ENCODE data around the gene RETREG1. TPM values are rescaled to one million over a fixed set of nuclear protein-coding genes. Genes with fewer than 3 reads are reported as not detected.

The RETREG1 gene, protein sequence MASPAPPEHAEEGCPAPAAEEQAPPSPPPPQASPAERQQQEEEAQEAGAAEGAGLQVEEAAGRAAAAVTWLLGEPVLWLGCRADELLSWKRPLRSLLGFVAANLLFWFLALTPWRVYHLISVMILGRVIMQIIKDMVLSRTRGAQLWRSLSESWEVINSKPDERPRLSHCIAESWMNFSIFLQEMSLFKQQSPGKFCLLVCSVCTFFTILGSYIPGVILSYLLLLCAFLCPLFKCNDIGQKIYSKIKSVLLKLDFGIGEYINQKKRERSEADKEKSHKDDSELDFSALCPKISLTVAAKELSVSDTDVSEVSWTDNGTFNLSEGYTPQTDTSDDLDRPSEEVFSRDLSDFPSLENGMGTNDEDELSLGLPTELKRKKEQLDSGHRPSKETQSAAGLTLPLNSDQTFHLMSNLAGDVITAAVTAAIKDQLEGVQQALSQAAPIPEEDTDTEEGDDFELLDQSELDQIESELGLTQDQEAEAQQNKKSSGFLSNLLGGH
- polyA plus RNA-seq (2012; rRNA removed) = 0.43 and 0.89 TPM in 2 replicates
- 0.81 and 0.92 TPM in 2 replicates for polyA plus RNA-seq (2012; cell fraction: cytosol; rRNA removed)
- 0.52 and 1.1 TPM in 2 replicates for polyA plus RNA-seq (2012; cell fraction: nucleus; rRNA removed)

DNA sequence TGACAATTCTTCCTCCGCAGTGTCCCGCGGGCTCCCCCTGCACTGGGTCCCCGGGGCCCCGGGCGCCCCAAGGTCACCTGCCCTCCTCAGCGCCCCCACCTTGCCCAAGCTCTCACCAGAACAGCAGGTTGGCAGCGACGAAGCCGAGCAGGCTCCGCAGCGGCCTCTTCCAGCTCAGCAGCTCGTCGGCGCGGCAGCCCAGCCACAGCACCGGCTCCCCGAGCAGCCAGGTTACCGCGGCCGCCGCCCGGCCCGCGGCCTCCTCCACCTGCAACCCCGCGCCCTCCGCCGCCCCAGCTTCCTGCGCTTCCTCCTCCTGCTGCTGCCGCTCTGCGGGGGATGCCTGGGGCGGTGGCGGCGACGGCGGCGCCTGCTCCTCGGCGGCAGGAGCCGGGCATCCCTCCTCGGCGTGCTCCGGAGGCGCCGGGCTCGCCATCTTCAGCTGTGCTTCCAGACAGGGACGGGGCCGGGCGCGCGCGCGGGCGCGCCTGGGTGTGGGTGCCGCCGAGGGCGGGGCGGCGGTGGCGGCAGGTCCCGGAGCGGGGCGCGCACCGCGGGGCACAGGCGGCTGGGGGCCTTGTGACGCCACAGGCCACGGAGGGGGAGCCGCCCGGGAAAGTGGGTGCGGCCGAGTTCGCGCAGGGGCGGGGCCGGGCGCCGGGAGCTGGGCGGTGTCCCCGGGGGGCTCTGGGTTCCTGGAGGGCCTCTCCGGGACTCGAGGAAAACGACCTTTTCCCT lies at the start of gene RETREG1:
TSS of gene RETREG1 (minus strand) at position 462 of the 738 bp plus-strand sequence. CDS start at position 436, 26 bp downstream.
- TF ChIP-seq TEAD4 (IDR thresholded peaks at IDR 0.05; ENCODE audit: borderline replicate concordance, insufficient read depth) = no peak
- TF ChIP-seq GATA2 (CRISPR knock-in tag; IDR thresholded peaks at IDR 0.05) = no peak
- no peak for TF ChIP-seq RCOR1 (IDR thresholded peaks at IDR 0.05; ENCODE audit: low read length)
- no peak for TF ChIP-seq SMC3 (IDR thresholded peaks at IDR 0.05; ENCODE audit: low read depth, low read length)
- no peak for TF ChIP-seq MEF2A (IDR thresholded peaks at IDR 0.05; ENCODE audit: borderline replicate concordance, low read depth)
- TF ChIP-seq, protein P1, sequence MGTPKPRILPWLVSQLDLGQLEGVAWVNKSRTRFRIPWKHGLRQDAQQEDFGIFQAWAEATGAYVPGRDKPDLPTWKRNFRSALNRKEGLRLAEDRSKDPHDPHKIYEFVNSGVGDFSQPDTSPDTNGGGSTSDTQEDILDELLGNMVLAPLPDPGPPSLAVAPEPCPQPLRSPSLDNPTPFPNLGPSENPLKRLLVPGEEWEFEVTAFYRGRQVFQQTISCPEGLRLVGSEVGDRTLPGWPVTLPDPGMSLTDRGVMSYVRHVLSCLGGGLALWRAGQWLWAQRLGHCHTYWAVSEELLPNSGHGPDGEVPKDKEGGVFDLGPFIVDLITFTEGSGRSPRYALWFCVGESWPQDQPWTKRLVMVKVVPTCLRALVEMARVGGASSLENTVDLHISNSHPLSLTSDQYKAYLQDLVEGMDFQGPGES (IDR thresholded peaks at IDR 0.05; ENCODE audit: low read depth, low read length) = no peak
- TF ChIP-seq FOSL2 (IDR thresholded peaks at IDR 0.05; ENCODE audit: borderline replicate concordance, low read depth) = no peak
- TF ChIP-seq FOXJ3 (CRISPR knock-in tag; IDR thresholded peaks at IDR 0.05) = no peak
- peak; percentile 89 for DNase-seq
- ChIA-PET POLR2A (interaction anchor here (1.0 kb wide), 1 partner anchor 13 kb away, joined by 3 read pairs; no protein-coding TSS in a partner anchor), CTCF (interaction anchor here (1.5 kb wide), 1 partner anchor 10 kb away, joined by 4 read pairs; no protein-coding TSS in a partner anchor)
- Histone ChIP-seq H3K9me3 (no peaks in the 10 kb centered on the region), H3K4me3 (ENCODE audit: low read depth in 2 of 2, low read length in 1 of 2) (peak within 1 kb of the TSS; percentile 64 to 67), H3K36me3 (replicated peaks in 1 of 2; ENCODE audit: control insufficient read depth in 1 of 2, insufficient read depth in 2 of 2, low read length in 1 of 2) (no peaks in the 10 kb centered on the region), H4K20me1 (ENCODE audit: insufficient read depth) (no peaks in the 10 kb centered on the region), H3K27ac (ENCODE audit: low read depth in 2 of 2, low read length in 1 of 2) (no peak within 1 kb of the TSS), H3K4me1 (ENCODE audit: control insufficient read depth in 1 of 2, insufficient read depth in 2 of 2, low read depth in 1 of 2, low read length in 1 of 2) (peaks cover 0 to 9% of the 10 kb centered on the region in 2 experiments; a peak in 1 of 4 replicates), H3F3A (replicated peaks; ENCODE audit: insufficient read depth) (no peaks in the 10 kb centered on the region), H2AFZ (ENCODE audit: low read depth) (peak within 1 kb of the TSS; percentile 59; the same call in 1 of the 2 replicates), H3K79me2 (ENCODE audit: insufficient read depth) (no peaks in the 10 kb centered on the region), H3K4me2 (peak within 1 kb of the TSS; percentile 86), H3K9ac (no peak within 1 kb of the TSS), H3K27me3 (ENCODE audit: insufficient read depth) (peaks cover 28% of the 10 kb centered on the region; the same call in 1 of the 2 replicates), H3K9me2 (no peaks in the 10 kb centered on the region)
- WGBS (ENCODE audit: low lambda C conversion rate) = 1% methylated on average over 18 of the region's 86 CpGs

DNA sequence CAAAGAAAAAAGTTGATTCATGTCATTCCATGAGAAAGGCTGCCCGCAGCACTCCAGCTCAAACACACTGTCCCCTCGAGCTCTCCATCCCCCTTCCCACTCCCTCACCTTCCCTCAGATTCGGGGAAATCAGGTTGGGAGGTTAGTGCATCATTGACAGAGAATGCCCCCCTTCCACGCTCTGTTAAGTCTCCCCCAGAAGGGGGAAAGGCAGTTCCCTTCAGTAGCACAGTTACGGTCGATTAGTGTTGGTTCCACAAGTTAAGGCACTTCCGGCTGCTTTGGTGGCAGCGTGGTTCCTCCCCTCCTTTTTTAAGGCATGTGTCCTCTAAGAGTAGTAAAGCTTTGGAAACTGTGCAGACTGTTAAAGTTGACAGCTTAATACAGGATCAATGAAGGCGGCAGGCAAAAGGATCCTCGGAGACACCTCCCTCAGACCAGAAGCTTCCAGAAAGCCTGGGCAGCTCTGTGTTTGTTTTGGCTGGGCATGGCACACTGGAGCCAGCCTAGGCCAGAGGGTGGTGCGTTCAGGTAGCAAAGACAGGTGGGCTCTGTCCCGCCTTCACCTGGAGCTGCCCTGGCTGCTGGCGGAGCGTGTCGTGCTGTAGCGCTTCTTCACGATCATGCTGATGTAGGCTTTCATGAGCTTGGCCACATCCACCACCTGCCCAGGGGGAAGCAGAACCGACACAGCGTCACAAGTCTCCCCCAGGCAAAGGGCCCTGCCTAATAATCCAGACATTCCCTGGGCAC lies 49.5 kb upstream of the RETREG1 start:
- Histone ChIP-seq H3K36me3 (replicated peaks in 1 of 2; ENCODE audit: control insufficient read depth in 1 of 2, insufficient read depth in 2 of 2, low read length in 1 of 2) (peaks cover 19 to 60% of the 10 kb centered on the region in 2 experiments), H3K9me3 (no peaks in the 10 kb centered on the region), H3K27ac (ENCODE audit: low read depth in 2 of 2, low read length in 1 of 2) (0 out of 4 replicates have a peak overlapping the region, but pooled peaks of 1 of the 2 experiments have one; percentile 18), H3K4me3 (ENCODE audit: low read depth in 2 of 2, low read length in 1 of 2) (no peak overlapping the region), H2AFZ (ENCODE audit: low read depth) (no peak overlapping the region), H3K4me2 (no peak overlapping the region), H3K27me3 (ENCODE audit: insufficient read depth) (no peaks in the 10 kb centered on the region), H3K4me1 (ENCODE audit: control insufficient read depth in 1 of 2, insufficient read depth in 2 of 2, low read depth in 1 of 2, low read length in 1 of 2) (peaks cover 0 to 21% of the 10 kb centered on the region in 2 experiments; a peak in 2 of 4 replicates), H3K79me2 (ENCODE audit: insufficient read depth) (peaks cover 3% of the 10 kb centered on the region; the same call in 1 of the 2 replicates), H3K9me2 (no peaks in the 10 kb centered on the region), H3K9ac (no peak overlapping the region), H3F3A (replicated peaks; ENCODE audit: insufficient read depth) (peaks cover 17% of the 10 kb centered on the region), H4K20me1 (ENCODE audit: insufficient read depth) (peaks cover 41% of the 10 kb centered on the region)
- DNase-seq = no peak
- 93% methylated on average over 10 of the region's 19 CpGs for WGBS (ENCODE audit: low lambda C conversion rate)
- POLR2A ChIA-PET = interaction anchor here (0.9 kb wide), 1 partner anchor 177 kb away, joined by 3 read pairs; no protein-coding TSS in a partner anchor
- no peak for TF ChIP-seq TEAD4 (IDR thresholded peaks at IDR 0.05; ENCODE audit: borderline replicate concordance, insufficient read depth)
- no peak for TF ChIP-seq RAD21 (IDR thresholded peaks at IDR 0.05; ENCODE audit: low read length)
- TF ChIP-seq, protein P2, sequence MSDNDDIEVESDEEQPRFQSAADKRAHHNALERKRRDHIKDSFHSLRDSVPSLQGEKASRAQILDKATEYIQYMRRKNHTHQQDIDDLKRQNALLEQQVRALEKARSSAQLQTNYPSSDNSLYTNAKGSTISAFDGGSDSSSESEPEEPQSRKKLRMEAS (IDR thresholded peaks at IDR 0.05; ENCODE audit: low read depth) = no peak
- TF ChIP-seq GATA2 (CRISPR knock-in tag; IDR thresholded peaks at IDR 0.05) = no peak
- CTCF ChIA-PET = interaction anchor here (0.7 to 7.8 kb wide), 43 partner anchors 9 to 537 kb away, joined by 3 to 74 read pairs (median 4); no protein-coding TSS in a partner anchor

Data from SK-N-SH (cell line).